Gastroesophageal sphincter (tissue), 3 donors: ENCODE results near the gene SLMAP.

ENCODE experiments used
- CTCF ChIP-seq, 4 experiments: fragments of 200-600 bp in 2 of 4; fragments of 450-650 bp in 2 of 4; sonication (generic) in 1 of 4; IDR thresholded peaks; one replicate each; pipeline ENCODE4 v1.5.1; 2017 to 2019; ENCODE audit warnings: antibody characterized with exemption in 4 of 4, mild to moderate bottlenecking in 2 of 4, moderate library complexity in 2 of 4
- EP300 ChIP-seq: sonication (generic); formaldehyde crosslinking; IDR thresholded peaks from one replicate; pipeline ENCODE4 v1.6.1; 2017; ENCODE audit warnings: antibody characterized with exemption, mild to moderate bottlenecking
- POLR2A ChIP-seq, 2 donors: fragments of 450-650 bp; IDR thresholded peaks; one replicate each; pipeline ENCODE4 v1.6.1; 2017; ENCODE audit warnings: antibody characterized with exemption in 2 of 2, mild to moderate bottlenecking in 2 of 2, moderate library complexity in 1 of 2
- POLR2AphosphoS5 ChIP-seq: sonication (generic); formaldehyde crosslinking; IDR thresholded peaks from one replicate; pipeline ENCODE4 v1.6.1; 2017; ENCODE audit warnings: antibody characterized with exemption

- TF ChIP-seq POLR2A (IDR thresholded peaks at IDR 0.05) = no peak
- TF ChIP-seq CTCF (IDR thresholded peaks at IDR 0.05) = no peak
- TF ChIP-seq POLR2AphosphoS5 = no peak
- no peak for TF ChIP-seq EP300
Measured at GRCh38 chr3:57893156-57893555, 137.0 kb downstream of the SLMAP start.
